AG09319 (cell line): ENCODE data around the gene SRSF1.

Experiments used
- DNase-seq: peaks from one replicate; pipeline ENCODE4 v3.0.0-alpha.2; 2010; ENCODE audit warnings: low read depth; ENCODE audit errors: extremely low read depth
- CTCF ChIP-seq: IDR thresholded peaks from 2 replicates; pipeline ENCODE4 v1.5.1; 2011; ENCODE audit warnings: low read depth, mild to moderate bottlenecking, inconsistent platforms, low read length, moderate library complexity

Gene SRSF1

GRCh38 chr17:58039975-58040374 is 32.9 kb upstream of the SRSF1 start:
- DNase-seq: no peak
- TF ChIP-seq CTCF: no peak

GRCh38 chr17:58032691-58033415 is 25.8 kb upstream of the SRSF1 start:
- no peak for TF ChIP-seq CTCF
- DNase-seq: no peak

GRCh38 chr17:58028578-58028977 is 21.5 kb upstream of the SRSF1 start:
- no peak for TF ChIP-seq CTCF
- no peak for DNase-seq

GRCh38 chr17:58020401-58020800 is 13.4 kb upstream of the SRSF1 start:
- TF ChIP-seq CTCF: no peak
- no peak for DNase-seq

GRCh38 chr17:58019521-58019920 is 12.5 kb upstream of the SRSF1 start:
- TF ChIP-seq CTCF: no peak
- DNase-seq: no peak

GRCh38 chr17:58019039-58019438 is 12.0 kb upstream of the SRSF1 start:
- no peak for TF ChIP-seq CTCF
- no peak for DNase-seq

GRCh38 chr17:58010067-58010799 is 3.2 kb upstream of the SRSF1 start:
- no peak for TF ChIP-seq CTCF
- DNase-seq: no peak
